Panc1 (cell line): ENCODE data around the gene CD163L1. TPM values are rescaled to one million over a fixed set of nuclear protein-coding genes. Genes with fewer than 3 reads are reported as not detected.

ENCODE experiments used
- ATAC-seq: fragments of 200-7000 bp; cut with Tn5 transposase; 2 replicates; pipeline ENCODE4 v1.9.1; 2020; ENCODE audit warnings: mild to moderate bottlenecking, moderate library complexity
- BruUV-seq: library from RNA; stranded (reverse); fragments of 400-500 nt; replicated peaks from 2 replicates; lab custom pipeline; 2021; lab: Mats Ljungman, UMichigan
- CTCF ChIA-PET: fragments of 300-600 bp; sonication (Branson Sonifier 250); formaldehyde crosslinking; loops from one replicate; lab custom pipeline; 2022; ENCODE audit warnings: antibody characterized with exemption; lab: Charles Lee
- POLR2A ChIA-PET: fragments of 300-600 bp; sonication (Branson Sonifier 250); formaldehyde crosslinking; loops from one replicate; lab custom pipeline; 2022; ENCODE audit warnings: antibody characterized with exemption; lab: Charles Lee
- DNase-seq: peaks from one replicate; pipeline ENCODE4 v3.0.0-alpha.2; 2010; ENCODE audit warnings: low read depth, low spot score
- H3K27ac ChIP-seq: 2 replicates; pipeline ENCODE4 v1.5.1; 2011; ENCODE audit warnings: mild to moderate bottlenecking, low read length, inconsistent platforms
- H3K27me3 ChIP-seq: fragments of 200-500 bp; sonication (Bioruptor generic); 2 replicates; pipeline ENCODE4 v1.6.0; 2014; ENCODE audit warnings: low read length, inconsistent platforms; ENCODE audit not compliant: control insufficient read depth, insufficient read depth
- H3K36me3 ChIP-seq: fragments of 200-500 bp; sonication (Bioruptor generic); 2 replicates; pipeline ENCODE4 v1.5.1; 2014; ENCODE audit warnings: inconsistent platforms, mild to moderate bottlenecking, low read length, moderate library complexity; ENCODE audit not compliant: control insufficient read depth, insufficient read depth
- H3K4me1 ChIP-seq: 2 replicates; pipeline ENCODE4 v1.5.1; 2011; ENCODE audit warnings: inconsistent platforms, mild to moderate bottlenecking, low read length, moderate library complexity; ENCODE audit not compliant: control insufficient read depth, insufficient read depth
- H3K4me3 ChIP-seq, 2 experiments: 2 replicates each; pipeline ENCODE4 v1.5.1; 2011 to 2012; ENCODE audit warnings: low read depth in 2 of 2, low read length in 2 of 2, mild to moderate bottlenecking in 2 of 2, inconsistent platforms in 1 of 2, moderate library complexity in 1 of 2
- H3K9me3 ChIP-seq: fragments of 200-500 bp; sonication (Bioruptor generic); 2 replicates; pipeline ENCODE4 v1.5.1; 2014; ENCODE audit warnings: low read depth, mild to moderate bottlenecking, inconsistent platforms, low read length, moderate library complexity; ENCODE audit not compliant: control insufficient read depth, insufficient read depth
- CTCF ChIP-seq: fragments of 450-650 bp; IDR thresholded peaks from 2 replicates; pipeline ENCODE4 v1.5.1; 2017; ENCODE audit warnings: mild to moderate bottlenecking
- POLR2AphosphoS5 ChIP-seq: IDR thresholded peaks from 2 replicates; pipeline ENCODE4 v1.6.1; 2012; ENCODE audit warnings: mild to moderate bottlenecking, low read depth, low read length, moderate library complexity
- SIN3A ChIP-seq: IDR thresholded peaks from 2 replicates; pipeline ENCODE4 v1.6.1; 2012; ENCODE audit warnings: low read depth, mild to moderate bottlenecking, low read length, moderate library complexity, borderline replicate concordance; ENCODE audit not compliant: insufficient read depth
- TCF7L2 ChIP-seq: IDR thresholded peaks from 2 replicates; pipeline ENCODE4 v1.6.1; 2011; ENCODE audit warnings: mild to moderate bottlenecking, low read depth, low read length, inconsistent platforms
- in situ Hi-C: cut with HindIII; loops from 2 replicates; pipeline ENCODE4 v1.10.0; 2016; ENCODE audit warnings: low sequenced_read_pairs, low pct_unique_long_range_greater_than_20kb
- intact Hi-C: fragments of 100-400 bp; cut with micrococcal nuclease; formaldehyde crosslinking; loops from one replicate; pipeline ENCODE4 v1.10.0; 2022; ENCODE audit not compliant: unreplicated experiment
- total RNA-seq: library from RNA; stranded (reverse); gene quantifications from one replicate; pipeline ENCODE4 v1.2.1, GENCODE V29; 2021; ENCODE audit not compliant: unreplicated experiment
- TF ChIP-seq, protein P1 (sequence below), 2 experiments: IDR thresholded peaks; 2 replicates each; pipeline ENCODE4 v1.6.1; 2011 to 2012; ENCODE audit warnings: low read depth in 2 of 2, control low read depth in 1 of 2, low read length in 1 of 2, mild to moderate bottlenecking in 1 of 2, moderate library complexity in 1 of 2; ENCODE audit not compliant: insufficient read depth in 1 of 2

The CD163L1 gene
- total RNA-seq, 1 experiment from 2014 or later: not detected

DNA sequence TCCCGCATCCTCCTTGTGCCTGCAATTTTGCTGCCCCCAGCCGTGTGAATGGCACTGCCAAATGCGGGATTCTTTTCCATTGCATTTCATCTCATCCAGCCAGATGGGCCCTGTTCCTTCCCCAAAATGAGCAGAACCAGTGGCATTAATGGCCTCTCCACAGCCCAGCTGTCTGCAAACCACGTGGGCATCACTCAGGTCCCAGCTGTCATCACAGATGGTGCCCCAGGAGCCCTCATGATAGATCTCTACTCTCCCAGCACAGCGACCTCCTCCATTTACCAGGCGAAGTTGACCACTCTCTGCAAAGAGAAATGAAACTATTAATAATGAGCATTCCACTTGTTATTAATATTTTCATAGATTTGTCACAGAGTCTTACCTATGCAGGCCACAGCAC, 42.6 kb upstream of the CD163L1 start:
- no peak overlapping the region for H3K4me3 ChIP-seq
- H3K4me1 ChIP-seq: no peaks in the 10 kb centered on the region
- no peak for DNase-seq
- CTCF ChIA-PET: no interaction called here
- no peaks in the 10 kb centered on the region; the same call in none of the 2 replicates for H3K27me3 ChIP-seq
- no peaks in the 10 kb centered on the region for H3K36me3 ChIP-seq
- TF ChIP-seq, protein P1, sequence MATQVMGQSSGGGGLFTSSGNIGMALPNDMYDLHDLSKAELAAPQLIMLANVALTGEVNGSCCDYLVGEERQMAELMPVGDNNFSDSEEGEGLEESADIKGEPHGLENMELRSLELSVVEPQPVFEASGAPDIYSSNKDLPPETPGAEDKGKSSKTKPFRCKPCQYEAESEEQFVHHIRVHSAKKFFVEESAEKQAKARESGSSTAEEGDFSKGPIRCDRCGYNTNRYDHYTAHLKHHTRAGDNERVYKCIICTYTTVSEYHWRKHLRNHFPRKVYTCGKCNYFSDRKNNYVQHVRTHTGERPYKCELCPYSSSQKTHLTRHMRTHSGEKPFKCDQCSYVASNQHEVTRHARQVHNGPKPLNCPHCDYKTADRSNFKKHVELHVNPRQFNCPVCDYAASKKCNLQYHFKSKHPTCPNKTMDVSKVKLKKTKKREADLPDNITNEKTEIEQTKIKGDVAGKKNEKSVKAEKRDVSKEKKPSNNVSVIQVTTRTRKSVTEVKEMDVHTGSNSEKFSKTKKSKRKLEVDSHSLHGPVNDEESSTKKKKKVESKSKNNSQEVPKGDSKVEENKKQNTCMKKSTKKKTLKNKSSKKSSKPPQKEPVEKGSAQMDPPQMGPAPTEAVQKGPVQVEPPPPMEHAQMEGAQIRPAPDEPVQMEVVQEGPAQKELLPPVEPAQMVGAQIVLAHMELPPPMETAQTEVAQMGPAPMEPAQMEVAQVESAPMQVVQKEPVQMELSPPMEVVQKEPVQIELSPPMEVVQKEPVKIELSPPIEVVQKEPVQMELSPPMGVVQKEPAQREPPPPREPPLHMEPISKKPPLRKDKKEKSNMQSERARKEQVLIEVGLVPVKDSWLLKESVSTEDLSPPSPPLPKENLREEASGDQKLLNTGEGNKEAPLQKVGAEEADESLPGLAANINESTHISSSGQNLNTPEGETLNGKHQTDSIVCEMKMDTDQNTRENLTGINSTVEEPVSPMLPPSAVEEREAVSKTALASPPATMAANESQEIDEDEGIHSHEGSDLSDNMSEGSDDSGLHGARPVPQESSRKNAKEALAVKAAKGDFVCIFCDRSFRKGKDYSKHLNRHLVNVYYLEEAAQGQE (IDR thresholded peaks at IDR 0.05; ENCODE audit: insufficient read depth in 1 of 2, low read depth in 2 of 2, low read length in 1 of 2): no peak
- TF ChIP-seq POLR2AphosphoS5: no peak
- no peak for TF ChIP-seq TCF7L2
- TF ChIP-seq SIN3A: no peak
- TF ChIP-seq CTCF: no peak
- no peaks in the 10 kb centered on the region for H3K9me3 ChIP-seq
- intact Hi-C loops (no loop called here), in situ Hi-C loops (no loop called here)
- no TSS peak for BruUV-seq
- POLR2A ChIA-PET: no interaction called here
- H3K27ac ChIP-seq: no peak overlapping the region
- ATAC-seq: no peak

- H3K4me1 ChIP-seq: no peaks in the 10 kb centered on the region
- in situ Hi-C loops (no loop called here), intact Hi-C loops (no loop called here)
- H3K27me3 ChIP-seq: no peaks in the 10 kb centered on the region; the same call in none of the 2 replicates
- DNase-seq (no peak), ATAC-seq (no peak)
- no peak for TF ChIP-seq TCF7L2
- TF ChIP-seq POLR2AphosphoS5: no peak
- CTCF ChIA-PET: no interaction called here
- H3K4me3 ChIP-seq: no peak overlapping the region
- H3K27ac ChIP-seq: no peak overlapping the region
- POLR2A ChIA-PET: no interaction called here
- no TSS peak for BruUV-seq
- H3K36me3 ChIP-seq: no peaks in the 10 kb centered on the region
- H3K9me3 ChIP-seq: no peaks in the 10 kb centered on the region
Measured at GRCh38 chr12:7485095-7485494, 41.1 kb upstream of the CD163L1 start.

GRCh38 chr12:7483343-7483742, 39.4 kb upstream of the CD163L1 start:
- Histone ChIP-seq H3K27me3 (no peaks in the 10 kb centered on the region; the same call in 1 of the 2 replicates), H3K36me3 (no peaks in the 10 kb centered on the region), H3K9me3 (no peaks in the 10 kb centered on the region), H3K27ac (no peak overlapping the region), H3K4me3 (no peak overlapping the region), H3K4me1 (no peaks in the 10 kb centered on the region)
- POLR2A ChIA-PET: no interaction called here
- TF ChIP-seq TCF7L2: no peak
- no peak for TF ChIP-seq POLR2AphosphoS5
- TF ChIP-seq, protein P1 (IDR thresholded peaks at IDR 0.05; ENCODE audit: insufficient read depth in 1 of 2, low read depth in 2 of 2, low read length in 1 of 2): no peak
- TF ChIP-seq SIN3A: no peak
- no peak for TF ChIP-seq CTCF
- CTCF ChIA-PET: no interaction called here
- no peak for DNase-seq
- ATAC-seq: no peak
- intact Hi-C loops (no loop called here), in situ Hi-C loops (no loop called here)
- no TSS peak for BruUV-seq
